GM12892 (cell line): Measurements from ENCODE around the gene TEKTIP1.
A peak's percentile ranks its signal among the peaks of the same experiment; 100 is the strongest.

Source experiments
- DNase-seq: peaks from one replicate; pipeline ENCODE4 v3.0.0; 2011; ENCODE audit not compliant: insufficient read length
- FAIRE-seq: peaks from 2 replicates; lab custom pipeline; 2011; peaks lifted over from hg19 to GRCh38; lab: Jason Lieb, UNC
- POLR2A ChIP-seq: IDR thresholded peaks from 2 replicates; pipeline ENCODE4 v1.6.1; 2011; ENCODE audit warnings: low read depth, low read length, control low read depth
- POLR2AphosphoS5 ChIP-seq: IDR thresholded peaks from 2 replicates; pipeline ENCODE4 v1.6.1; 2011; ENCODE audit warnings: low read depth, low read length, control low read depth
- TAF1 ChIP-seq: IDR thresholded peaks from 2 replicates; pipeline ENCODE4 v1.6.1; 2011; ENCODE audit warnings: low read depth, mild to moderate bottlenecking, control low read depth, low read length, borderline replicate concordance

The TEKTIP1 gene

DNA sequence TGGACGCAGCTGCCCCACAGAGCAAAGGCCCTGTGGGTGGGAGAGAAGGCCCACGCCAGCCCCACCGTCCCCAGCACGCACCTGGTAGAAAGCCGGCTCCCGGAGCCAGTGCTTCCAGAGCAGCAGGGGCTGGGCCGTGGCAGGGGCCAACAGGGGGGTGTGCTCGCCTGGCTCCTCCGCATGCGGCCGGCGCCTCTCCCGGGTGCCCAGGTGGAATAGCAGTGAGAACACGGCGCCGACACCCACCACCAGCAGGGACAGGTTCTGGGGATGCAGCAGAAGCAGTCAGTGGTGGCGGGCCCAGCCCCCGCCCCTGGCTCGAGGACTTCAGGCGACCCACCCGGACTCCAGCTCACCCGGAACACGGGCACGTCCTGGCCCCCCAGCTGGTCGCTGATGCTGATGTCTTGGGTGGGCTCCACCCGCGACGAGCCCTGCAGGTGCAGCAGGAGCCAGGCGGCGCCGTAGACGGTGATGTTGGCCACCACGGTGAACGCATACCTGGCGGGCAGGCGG lies 8.9 kb downstream of the TEKTIP1 start:
- TF ChIP-seq POLR2A (no peak), POLR2AphosphoS5 (no peak), TAF1 (no peak)
- DNase-seq (no peak), FAIRE-seq (no peak)

DNA sequence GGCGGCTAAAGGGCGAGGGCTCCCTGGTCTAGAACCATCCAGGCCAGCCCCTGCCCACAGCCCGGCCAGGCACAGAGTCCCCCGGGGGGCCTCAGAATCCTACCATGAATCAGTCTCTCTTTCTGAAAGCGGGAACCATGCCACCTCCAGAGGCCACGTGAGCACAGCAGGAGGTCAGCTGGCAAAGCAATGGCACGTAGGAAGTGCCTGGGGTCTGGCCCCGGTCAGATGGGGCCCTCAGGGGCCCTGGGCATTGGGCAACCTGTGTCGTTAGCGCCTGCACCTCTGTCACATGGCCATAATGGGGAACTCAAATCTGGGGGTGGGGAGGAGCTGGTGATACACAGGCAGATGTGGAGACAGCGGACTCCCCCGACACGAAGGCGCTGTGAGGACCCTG lies 9.6 kb downstream of the TEKTIP1 start:
- no peak for TF ChIP-seq POLR2A
- no peak for TF ChIP-seq TAF1
- no peak for TF ChIP-seq POLR2AphosphoS5
- FAIRE-seq (no peak), DNase-seq (no peak)

DNA sequence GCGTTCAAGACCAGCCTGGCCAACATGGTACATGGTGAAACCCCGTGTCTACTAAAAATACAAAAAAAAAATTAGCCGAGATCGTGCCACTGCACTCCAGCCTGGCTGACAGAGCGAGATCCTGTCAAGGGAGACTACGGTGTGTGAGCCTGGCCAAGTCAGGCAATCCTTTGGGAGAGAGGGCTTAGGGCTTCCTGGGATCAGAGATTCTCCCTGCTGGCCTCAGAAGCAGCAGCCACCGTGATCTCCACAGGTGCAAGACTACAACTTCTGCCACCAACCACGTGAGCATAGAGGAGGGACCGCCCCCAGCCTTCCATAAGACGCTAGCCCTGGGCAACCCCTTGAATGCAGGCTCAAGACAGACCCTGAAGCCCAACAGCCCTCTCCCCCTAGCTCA lies 10.8 kb downstream of the TEKTIP1 start:
- DNase-seq: no peak
- no peak for FAIRE-seq
- no peak for TF ChIP-seq POLR2AphosphoS5
- TF ChIP-seq TAF1: no peak
- TF ChIP-seq POLR2A: no peak

DNA sequence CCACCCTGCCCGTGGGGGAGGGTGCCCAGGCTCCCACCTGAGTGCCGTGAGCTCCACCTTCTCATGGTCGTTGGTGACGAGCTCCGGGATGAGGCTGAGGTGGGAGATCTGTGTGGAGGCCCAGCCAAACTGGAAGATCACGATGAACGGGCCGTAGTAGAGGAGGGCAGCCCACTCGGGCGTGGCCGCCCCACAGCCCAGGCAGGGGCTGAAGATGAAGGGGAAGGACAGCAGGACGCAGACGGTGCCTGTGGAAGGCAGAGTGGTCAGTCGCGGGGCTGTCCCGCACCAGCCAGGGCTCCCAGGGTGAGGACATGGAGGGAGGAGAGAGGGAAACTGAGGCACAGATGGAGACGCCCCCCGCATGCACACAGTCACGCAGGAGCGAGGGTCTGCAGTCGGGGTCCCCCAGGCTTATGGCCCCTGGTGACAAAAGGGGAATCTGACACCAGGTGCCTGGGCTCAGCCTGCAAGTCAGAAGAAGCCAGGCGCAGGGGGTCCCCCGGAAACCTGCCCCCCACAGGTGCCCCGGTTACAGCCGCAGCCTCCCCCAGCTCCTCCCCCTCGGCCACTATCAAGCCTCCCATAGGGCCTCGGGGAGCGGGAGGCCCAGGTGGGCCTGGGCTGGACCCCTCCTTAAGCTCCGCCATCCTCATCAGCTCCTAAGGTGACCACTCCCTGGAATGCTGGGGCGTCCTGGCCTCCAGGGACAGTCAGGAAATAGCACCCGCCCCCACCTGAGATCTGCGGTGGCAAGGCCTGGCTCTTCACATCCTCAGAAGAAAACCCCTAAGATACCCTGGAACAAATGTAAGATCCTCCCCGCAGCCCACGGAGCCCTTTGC lies 12.2 kb downstream of the TEKTIP1 start:
- TF ChIP-seq TAF1 (no peak), POLR2AphosphoS5 (no peak), POLR2A (no peak)
- DNase-seq: no peak
- no peak for FAIRE-seq

DNA sequence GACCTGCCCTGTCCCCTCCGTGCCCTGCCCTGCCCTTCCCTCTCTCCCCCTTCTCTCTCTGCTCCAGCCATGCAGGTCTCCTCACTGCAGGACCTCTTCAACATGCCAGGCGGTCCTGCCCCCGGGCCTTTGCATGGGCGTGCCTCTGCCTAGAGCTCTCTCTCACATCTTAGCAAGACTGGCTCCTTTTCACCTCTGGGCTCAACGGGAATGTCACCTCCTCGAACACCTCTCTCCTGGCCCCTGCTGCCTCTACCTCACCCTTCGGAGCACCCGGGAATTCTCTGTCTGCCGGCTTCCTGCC lies 12.8 kb downstream of the TEKTIP1 start:
- TF ChIP-seq TAF1 (no peak), POLR2AphosphoS5 (no peak), POLR2A (no peak)
- FAIRE-seq (no peak), DNase-seq (no peak)

DNA sequence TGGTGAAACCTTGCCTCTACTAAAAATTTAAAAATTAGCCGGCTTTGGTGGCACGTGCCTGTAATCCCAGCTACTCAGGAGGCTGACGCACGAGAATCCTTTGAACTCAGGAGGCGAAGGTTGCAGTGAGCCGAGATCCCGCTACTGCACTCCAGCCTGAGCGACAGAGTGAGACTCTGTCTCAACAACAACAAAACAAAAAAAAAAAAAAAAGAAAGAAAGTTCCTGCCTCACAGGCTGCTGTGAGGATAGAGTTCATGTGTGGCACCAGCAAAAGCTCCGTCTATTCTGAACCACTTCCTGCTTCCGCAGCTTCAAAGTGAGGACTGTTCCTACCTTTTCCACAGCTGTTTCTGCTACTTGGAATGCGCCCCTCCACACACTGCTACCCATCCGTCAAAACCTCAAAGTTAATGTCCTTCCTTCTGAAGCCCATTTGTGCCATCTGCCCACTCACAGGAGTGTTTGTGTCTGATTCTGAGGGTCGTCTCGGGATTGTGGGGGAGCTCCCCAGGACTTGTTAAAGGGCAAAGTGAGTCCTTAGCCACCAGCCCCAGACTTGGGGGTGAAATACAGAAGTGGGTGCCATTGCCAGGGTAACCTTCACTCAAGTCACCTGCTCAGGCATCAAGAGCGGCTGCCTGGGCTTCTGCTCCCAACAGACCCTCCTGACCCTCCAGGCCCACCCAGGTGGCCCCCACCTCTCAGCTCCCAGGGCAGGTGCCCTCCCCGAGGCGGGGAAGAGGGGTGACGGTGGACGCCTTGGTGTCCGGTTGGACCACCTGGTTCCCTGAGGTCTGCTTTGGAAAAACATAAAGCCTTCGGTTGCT lies 15.5 kb downstream of the TEKTIP1 start:
- DNase-seq: no peak
- TF ChIP-seq TAF1: no peak
- TF ChIP-seq POLR2AphosphoS5: no peak
- TF ChIP-seq POLR2A: no peak
- FAIRE-seq: no peak

DNA sequence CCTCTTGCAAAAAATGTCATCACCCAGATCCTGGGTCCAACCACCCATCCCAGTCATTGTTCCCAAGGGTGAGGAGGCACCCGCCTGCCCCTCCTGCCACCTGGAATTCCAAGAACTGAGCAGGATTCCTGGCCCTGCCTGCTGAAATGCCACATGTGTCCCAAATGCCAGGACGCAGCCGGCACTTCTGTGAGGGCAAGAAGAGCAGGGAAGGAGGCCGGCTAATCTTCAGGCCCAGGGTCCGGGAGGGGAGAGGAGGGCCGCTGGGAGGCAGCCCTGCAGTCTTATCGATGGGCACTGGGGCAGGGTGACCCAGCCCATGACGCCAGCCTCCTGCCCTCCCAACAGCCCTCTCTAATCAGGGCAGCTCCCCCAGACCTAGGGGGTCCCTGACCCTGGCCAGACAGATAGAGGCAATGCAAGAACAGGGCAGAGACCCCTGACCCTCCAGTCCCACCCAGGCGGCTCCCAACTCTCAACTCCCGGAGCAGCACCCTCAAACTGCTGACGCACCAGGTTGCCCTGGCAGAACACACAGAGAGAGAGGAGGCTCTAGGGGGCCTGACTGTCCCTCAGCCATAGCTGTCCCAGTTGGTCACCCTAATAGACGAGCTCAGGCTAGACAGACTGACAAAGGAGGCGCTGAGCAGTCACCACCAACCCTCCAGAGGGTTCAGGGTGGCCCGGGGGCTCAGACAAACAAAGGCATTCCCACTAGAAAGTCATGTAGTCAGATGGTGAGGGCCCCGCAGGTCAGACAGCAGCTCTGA lies 16.9 kb downstream of the TEKTIP1 start:
- TF ChIP-seq POLR2AphosphoS5: no peak
- TF ChIP-seq TAF1: no peak
- no peak for TF ChIP-seq POLR2A
- FAIRE-seq (no peak), DNase-seq (no peak)

DNA sequence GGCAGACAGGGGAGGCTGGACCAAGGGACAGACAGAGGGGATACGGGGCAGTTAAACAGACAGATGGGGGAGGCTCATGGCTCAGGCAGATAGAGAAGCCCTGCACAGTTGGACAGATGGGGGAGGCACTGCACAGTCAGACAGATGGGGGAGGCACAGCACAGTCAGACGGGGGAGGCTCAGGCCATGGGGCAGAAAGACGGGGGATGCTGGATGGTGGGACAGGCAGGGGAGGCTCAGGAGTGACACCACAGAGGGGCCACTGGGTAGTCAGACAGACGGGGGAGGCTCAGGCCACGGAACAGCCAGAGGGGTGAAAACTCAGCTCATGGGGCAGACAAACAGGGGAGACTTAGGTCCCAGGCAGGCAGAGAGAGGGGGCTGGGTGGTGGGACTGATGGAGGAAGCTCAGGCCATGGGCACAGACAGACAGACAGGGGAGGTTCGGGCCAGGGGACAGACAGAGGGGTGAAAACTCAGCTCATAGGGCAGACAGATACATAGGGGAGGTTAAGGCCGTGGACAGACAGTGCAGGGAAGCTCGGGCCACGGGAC lies 17.5 kb downstream of the TEKTIP1 start:
- no peak for FAIRE-seq
- no peak for DNase-seq
- TF ChIP-seq POLR2AphosphoS5 (no peak), TAF1 (no peak), POLR2A (no peak)

DNA sequence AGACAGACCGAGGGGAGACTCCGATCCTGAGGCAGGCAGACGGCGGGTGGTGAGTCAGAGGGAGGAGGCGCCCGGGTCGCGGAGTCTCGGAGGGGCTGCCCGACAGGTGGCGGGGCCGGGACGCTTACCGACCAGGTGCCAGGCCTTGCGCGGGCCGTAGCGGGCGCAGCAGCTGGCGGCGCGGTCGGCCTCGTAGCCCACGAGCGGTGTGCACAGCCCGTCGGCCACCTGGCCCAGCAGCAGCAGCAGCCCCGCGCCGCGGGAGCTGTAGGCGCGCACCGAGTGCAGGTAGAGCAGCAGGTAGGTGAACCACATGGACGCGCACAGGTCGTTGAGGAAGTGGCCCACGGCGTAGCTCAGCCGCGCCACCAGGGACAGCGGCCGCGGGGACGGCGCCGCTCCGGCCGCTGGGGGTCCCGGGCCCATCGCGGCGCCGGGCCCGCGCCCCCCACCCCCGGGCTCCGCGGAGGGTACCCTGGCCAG lies 18.0 kb downstream of the TEKTIP1 start:
- DNase-seq: no peak
- TF ChIP-seq POLR2A: no peak
- peak; percentile 12; the same call in 1 of the 2 replicates for TF ChIP-seq POLR2AphosphoS5
- peak; percentile 56 for FAIRE-seq

DNA sequence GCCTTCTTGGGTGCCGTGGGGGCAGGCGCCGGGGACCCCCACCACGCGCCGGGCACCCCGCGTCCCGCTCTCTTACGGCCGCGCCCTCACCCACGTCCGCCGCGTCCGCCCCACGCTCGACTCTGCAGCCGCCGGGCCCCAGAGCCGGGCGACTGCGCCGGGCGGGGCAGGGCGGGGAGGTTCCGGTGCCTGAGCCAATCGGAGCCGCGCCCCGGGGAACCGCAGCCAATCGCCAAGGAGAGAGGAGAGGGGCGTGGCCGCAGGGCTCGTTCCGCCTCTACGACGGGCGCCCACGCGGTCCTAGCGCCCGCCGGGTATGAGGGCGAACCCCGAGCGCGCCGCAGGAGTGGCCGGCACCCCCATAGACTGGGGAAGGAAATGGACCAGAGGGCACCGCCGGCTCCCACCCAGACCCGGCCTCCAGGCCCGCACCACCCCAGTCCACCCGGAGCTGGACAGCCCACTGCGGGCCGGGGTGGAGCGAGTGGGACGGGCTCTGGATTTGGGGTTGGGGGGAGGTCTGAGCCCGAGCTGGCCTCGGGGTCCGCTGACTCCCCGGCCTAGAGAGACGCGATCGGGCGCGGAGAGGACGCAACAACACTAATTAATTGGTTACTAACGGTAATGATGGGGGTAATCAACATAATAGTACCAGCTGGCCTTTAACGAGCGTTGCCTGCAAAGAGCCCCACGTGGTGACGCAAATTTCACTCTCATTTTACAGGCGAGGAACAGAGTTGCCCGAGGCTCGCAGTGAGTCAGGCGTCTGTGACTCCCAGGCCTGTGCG lies 18.7 kb downstream of the TEKTIP1 start, which contains the start of gene MFSD12:
MFSD12 (minus strand) TSS at position 126 of the 788 bp plus-strand sequence. CDS start 183 bp downstream, outside the sequence.
- DNase-seq (peak; percentile 100), FAIRE-seq (peak; percentile 96)
- peak; percentile 69; the same call in 1 of the 2 replicates for TF ChIP-seq POLR2A
- no peak; the same call in 1 of the 2 replicates for TF ChIP-seq POLR2AphosphoS5
- 0 out of 2 replicates have a peak, but pooled peaks have one; percentile 9 for TF ChIP-seq TAF1
